ENCODE data around the gene MED12L.

GRCh38 chr3:151135541-151136337 lies 50.3 kb downstream of the MED12L start:
- TF ChIP-seq TAF1 (IDR thresholded peaks at IDR 0.05; ENCODE audit: borderline replicate concordance, insufficient read depth, low read length): no peak
- TF ChIP-seq POLR2AphosphoS5 (IDR thresholded peaks at IDR 0.05; ENCODE audit: low read depth, low read length): no peak
- TF ChIP-seq, protein P1, sequence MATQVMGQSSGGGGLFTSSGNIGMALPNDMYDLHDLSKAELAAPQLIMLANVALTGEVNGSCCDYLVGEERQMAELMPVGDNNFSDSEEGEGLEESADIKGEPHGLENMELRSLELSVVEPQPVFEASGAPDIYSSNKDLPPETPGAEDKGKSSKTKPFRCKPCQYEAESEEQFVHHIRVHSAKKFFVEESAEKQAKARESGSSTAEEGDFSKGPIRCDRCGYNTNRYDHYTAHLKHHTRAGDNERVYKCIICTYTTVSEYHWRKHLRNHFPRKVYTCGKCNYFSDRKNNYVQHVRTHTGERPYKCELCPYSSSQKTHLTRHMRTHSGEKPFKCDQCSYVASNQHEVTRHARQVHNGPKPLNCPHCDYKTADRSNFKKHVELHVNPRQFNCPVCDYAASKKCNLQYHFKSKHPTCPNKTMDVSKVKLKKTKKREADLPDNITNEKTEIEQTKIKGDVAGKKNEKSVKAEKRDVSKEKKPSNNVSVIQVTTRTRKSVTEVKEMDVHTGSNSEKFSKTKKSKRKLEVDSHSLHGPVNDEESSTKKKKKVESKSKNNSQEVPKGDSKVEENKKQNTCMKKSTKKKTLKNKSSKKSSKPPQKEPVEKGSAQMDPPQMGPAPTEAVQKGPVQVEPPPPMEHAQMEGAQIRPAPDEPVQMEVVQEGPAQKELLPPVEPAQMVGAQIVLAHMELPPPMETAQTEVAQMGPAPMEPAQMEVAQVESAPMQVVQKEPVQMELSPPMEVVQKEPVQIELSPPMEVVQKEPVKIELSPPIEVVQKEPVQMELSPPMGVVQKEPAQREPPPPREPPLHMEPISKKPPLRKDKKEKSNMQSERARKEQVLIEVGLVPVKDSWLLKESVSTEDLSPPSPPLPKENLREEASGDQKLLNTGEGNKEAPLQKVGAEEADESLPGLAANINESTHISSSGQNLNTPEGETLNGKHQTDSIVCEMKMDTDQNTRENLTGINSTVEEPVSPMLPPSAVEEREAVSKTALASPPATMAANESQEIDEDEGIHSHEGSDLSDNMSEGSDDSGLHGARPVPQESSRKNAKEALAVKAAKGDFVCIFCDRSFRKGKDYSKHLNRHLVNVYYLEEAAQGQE (IDR thresholded peaks at IDR 0.05; ENCODE audit: insufficient read depth in 1 of 2, low read depth in 2 of 2, low read length in 2 of 2): no peak
- TF ChIP-seq SIN3A (IDR thresholded peaks at IDR 0.05; ENCODE audit: borderline replicate concordance, insufficient read depth, low read length): no peak
